ENCODE data around the gene MYO3B.

DNA sequence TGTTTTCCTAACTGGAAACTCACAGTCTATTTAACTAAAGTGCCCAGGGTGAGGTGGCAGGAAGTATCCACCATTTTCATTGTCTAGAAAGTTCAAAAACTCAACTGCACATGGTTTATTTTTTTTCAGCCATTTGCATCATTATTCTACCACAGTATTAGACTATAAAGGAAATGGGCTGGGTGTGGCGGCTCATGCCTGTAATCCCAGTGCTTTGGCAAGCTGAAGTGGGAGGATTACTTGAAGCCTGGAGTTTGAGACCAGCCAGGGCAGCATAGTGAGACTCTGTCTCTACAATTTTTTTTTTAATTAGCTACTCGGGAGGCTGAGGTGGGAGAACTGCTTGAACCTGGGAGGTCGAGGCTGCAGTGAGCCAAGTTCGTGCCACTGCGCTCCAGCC is 213.8 kb downstream of the MYO3B start:
- TF ChIP-seq, protein P1, sequence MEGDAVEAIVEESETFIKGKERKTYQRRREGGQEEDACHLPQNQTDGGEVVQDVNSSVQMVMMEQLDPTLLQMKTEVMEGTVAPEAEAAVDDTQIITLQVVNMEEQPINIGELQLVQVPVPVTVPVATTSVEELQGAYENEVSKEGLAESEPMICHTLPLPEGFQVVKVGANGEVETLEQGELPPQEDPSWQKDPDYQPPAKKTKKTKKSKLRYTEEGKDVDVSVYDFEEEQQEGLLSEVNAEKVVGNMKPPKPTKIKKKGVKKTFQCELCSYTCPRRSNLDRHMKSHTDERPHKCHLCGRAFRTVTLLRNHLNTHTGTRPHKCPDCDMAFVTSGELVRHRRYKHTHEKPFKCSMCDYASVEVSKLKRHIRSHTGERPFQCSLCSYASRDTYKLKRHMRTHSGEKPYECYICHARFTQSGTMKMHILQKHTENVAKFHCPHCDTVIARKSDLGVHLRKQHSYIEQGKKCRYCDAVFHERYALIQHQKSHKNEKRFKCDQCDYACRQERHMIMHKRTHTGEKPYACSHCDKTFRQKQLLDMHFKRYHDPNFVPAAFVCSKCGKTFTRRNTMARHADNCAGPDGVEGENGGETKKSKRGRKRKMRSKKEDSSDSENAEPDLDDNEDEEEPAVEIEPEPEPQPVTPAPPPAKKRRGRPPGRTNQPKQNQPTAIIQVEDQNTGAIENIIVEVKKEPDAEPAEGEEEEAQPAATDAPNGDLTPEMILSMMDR (IDR thresholded peaks at IDR 0.05) = no peak
- TF ChIP-seq ZFX (IDR thresholded peaks at IDR 0.05; ENCODE audit: borderline replicate concordance) = no peak
